ENCODE data around the gene SIK3.

The SIK3 gene

GRCh38 chr11:116911976-116912734 is 186.1 kb downstream of the SIK3 start:
- no peak for TF ChIP-seq CTCF (IDR thresholded peaks at IDR 0.05; ENCODE audit: extremely low read depth, missing control alignments)

GRCh38 chr11:116910847-116911246 is 187.4 kb downstream of the SIK3 start:
- TF ChIP-seq CTCF (IDR thresholded peaks at IDR 0.05; ENCODE audit: extremely low read depth, missing control alignments), result no peak
- no peak for DNase-seq (ENCODE audit: low spot score)

More at GRCh38 chr11:116911976-116912734, 186.1 kb downstream of the SIK3 start:
- no peak for DNase-seq (ENCODE audit: low spot score)

- no peak for TF ChIP-seq CTCF (IDR thresholded peaks at IDR 0.05; ENCODE audit: extremely low read depth, missing control alignments)
- no peak for DNase-seq (ENCODE audit: low spot score)
Measured at GRCh38 chr11:116910378-116910777, 187.8 kb downstream of the SIK3 start.

- DNase-seq (ENCODE audit: low spot score), result no peak
- TF ChIP-seq CTCF (IDR thresholded peaks at IDR 0.05; ENCODE audit: extremely low read depth, missing control alignments), result no peak
Measured at GRCh38 chr11:116909245-116909644, 189.0 kb downstream of the SIK3 start.

- DNase-seq (ENCODE audit: low spot score), result no peak
- TF ChIP-seq CTCF (IDR thresholded peaks at IDR 0.05; ENCODE audit: extremely low read depth, missing control alignments), result no peak
Measured at GRCh38 chr11:116906479-116906878, 191.7 kb downstream of the SIK3 start.

- no peak for TF ChIP-seq CTCF (IDR thresholded peaks at IDR 0.05; ENCODE audit: extremely low read depth, missing control alignments)
- no peak for DNase-seq (ENCODE audit: low spot score)
Measured at GRCh38 chr11:116903090-116903489, 195.1 kb downstream of the SIK3 start.

- DNase-seq (ENCODE audit: low spot score), result no peak
- no peak for TF ChIP-seq CTCF (IDR thresholded peaks at IDR 0.05; ENCODE audit: extremely low read depth, missing control alignments)
Measured at GRCh38 chr11:116901964-116902688, 196.1 kb downstream of the SIK3 start.

Measured in GM20000 (cell line).